Activated T-cell treated with anti-CD3 and anti-CD28 coated beads, Interleukin-2, amount 50 U/mL, for 1 hour (primary cell): ENCODE measurements around the gene CYBC1.
A peak's percentile ranks its signal among the peaks of the same experiment; 100 is the strongest.
"Not testable (repeated sequence)": the region's sequence is repeated elsewhere in the genome, so short reads cannot be mapped to it uniquely, and the experiment has no call there.

Source experiments
- DNase-seq: peaks from one replicate; pipeline ENCODE4 v3.0.0-alpha.2; 2020

The CYBC1 gene

GRCh38 chr17:82433560-82434215 lies 16.9 kb downstream of the CYBC1 start:
- DNase-seq: no peak

GRCh38 chr17:82432017-82432416 lies 18.5 kb downstream of the CYBC1 start:
- DNase-seq: no peak

GRCh38 chr17:82429824-82430223 lies 20.7 kb downstream of the CYBC1 start:
- no peak for DNase-seq

DNA sequence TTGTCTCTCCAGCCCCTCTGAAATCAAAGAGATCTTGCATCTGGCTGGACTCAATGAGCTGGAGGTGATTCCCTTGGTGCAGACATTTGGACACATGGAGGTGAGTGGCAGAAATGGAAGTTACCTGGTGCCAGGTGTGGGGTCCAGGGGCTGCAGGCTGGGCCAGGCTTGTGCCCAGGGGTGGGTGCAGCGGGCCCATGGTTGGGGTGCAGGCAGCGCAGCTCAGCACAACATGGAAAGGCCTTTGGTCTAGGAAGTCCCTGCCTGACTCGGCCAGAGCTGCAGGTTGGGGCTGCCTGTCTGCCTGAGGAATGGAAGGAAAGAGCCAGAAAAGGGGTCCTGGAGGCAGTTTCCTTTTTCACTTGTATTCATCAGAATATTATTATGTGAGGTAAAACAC lies 22.0 kb downstream of the CYBC1 start:
- no peak for DNase-seq

DNA sequence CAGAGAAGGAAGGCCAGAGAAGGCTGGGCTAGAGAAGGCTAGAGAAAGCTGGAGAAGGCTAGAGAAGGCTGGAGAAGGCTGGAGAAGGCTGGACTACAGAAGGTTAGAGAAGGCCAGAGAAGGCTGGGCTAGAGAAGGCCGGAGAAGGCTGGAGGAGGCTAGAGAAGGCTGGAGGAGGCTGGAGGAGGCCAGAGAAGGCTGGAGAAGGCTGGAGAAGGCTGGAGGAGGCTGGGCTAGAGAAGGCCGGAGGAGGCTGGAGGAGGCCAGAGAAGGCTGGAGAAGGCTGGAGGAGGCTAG lies 25.7 kb downstream of the CYBC1 start:
- no peak for DNase-seq

DNA sequence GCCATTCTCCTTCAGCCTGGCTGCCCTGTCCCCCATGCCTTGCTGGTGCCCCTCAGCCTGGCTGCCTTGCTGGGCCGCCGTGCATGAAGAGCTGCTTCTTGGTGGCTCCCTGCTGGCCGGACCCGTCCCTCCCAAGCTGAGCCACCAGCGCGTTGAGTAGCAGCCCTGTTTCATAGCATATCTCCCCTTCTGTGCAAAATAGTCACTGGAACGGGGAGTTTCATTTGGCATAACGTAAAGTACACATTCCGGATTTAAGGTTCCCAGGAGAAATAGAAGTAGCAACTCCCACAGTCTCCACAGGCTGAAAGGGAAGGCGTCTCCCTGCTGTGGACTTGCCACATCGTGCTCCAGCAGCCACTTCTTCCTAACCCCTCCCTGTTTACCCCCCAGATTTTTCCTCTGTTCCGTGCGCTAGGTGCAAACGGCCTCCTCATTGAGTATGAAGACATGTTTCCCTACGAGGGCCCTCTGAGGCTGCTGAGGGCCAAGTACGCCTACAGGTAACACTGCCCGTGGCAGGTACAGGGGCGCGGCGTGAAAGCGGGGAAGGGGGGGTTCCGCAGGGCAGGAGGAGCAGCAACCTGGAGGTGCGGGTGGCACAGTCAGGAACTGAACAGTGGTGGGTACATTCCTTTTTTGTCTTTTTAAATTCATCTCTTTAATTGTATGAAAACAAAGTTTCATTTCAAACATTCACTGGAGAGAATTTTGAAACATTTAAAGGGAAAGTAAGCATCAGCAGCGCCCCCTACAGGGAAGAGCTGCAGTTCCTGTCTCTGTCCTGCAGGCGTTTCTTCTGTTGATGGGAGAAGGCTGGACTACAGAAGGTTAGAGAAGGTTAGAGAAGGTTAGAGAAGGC lies 26.3 kb downstream of the CYBC1 start:
- DNase-seq: peak; percentile 61

DNA sequence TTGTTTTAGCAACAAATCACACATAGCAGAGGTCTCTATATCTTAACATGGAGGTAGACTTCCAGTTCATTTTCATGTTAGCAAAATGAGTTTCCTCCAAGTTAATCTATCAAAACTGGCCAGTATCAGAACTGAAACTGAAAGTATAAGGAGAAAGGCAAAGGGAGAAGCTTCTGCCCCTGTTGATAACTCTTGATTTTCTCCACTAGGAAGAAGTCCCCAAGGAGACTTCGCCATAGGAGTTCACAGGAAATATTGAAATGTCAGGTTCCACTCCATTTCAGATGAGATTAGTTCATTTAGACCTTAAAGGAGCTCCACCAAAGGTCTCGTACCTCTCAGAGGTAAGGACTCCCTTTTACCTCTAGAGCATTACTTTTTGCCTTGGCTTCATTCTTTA lies 31.0 kb downstream of the CYBC1 start:
- no peak for DNase-seq

- DNase-seq: peak; percentile 95
These were observed 32.3 kb downstream of the CYBC1 start, which contains the start of the genes HEXD and OGFOD3 for GRCh38 chr17:82418001-82418986. Gene HEXD, plus strand, starts transcription at chr17:82418347. Its CDS starts 1,453 bp downstream, at chr17:82419800. Gene OGFOD3, minus strand, starts transcription at chr17:82418586. Its CDS starts 101 bp downstream, at chr17:82418485.

DNA sequence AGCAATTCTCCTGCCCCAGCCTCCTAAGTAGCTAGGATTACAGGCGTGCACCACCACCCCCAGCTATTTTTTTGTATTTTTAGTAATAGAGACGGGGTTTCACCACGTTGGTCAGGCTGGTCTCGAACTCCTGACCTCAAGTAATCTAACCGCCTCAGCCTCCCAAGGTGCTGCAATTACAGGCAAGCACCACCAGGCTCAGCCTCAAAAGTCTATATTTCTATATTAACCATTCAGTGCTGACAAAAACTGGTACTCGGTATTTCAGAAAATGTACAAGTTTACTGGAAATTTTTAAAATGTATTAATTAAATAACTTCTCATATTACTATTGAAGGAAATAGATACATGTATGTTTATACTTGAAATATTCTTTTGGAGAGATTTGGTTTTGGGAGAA lies 33.8 kb downstream of the CYBC1 start:
- DNase-seq: no peak

GRCh38 chr17:82416264-82416663 lies 34.3 kb downstream of the CYBC1 start:
- no peak for DNase-seq

GRCh38 chr17:82415786-82416185 lies 34.8 kb downstream of the CYBC1 start:
- DNase-seq: no peak

- no peak for DNase-seq
These were observed 35.2 kb downstream of the CYBC1 start for GRCh38 chr17:82415336-82415735.

GRCh38 chr17:82414548-82415281 lies 35.8 kb downstream of the CYBC1 start:
- DNase-seq: peak; percentile 74

DNA sequence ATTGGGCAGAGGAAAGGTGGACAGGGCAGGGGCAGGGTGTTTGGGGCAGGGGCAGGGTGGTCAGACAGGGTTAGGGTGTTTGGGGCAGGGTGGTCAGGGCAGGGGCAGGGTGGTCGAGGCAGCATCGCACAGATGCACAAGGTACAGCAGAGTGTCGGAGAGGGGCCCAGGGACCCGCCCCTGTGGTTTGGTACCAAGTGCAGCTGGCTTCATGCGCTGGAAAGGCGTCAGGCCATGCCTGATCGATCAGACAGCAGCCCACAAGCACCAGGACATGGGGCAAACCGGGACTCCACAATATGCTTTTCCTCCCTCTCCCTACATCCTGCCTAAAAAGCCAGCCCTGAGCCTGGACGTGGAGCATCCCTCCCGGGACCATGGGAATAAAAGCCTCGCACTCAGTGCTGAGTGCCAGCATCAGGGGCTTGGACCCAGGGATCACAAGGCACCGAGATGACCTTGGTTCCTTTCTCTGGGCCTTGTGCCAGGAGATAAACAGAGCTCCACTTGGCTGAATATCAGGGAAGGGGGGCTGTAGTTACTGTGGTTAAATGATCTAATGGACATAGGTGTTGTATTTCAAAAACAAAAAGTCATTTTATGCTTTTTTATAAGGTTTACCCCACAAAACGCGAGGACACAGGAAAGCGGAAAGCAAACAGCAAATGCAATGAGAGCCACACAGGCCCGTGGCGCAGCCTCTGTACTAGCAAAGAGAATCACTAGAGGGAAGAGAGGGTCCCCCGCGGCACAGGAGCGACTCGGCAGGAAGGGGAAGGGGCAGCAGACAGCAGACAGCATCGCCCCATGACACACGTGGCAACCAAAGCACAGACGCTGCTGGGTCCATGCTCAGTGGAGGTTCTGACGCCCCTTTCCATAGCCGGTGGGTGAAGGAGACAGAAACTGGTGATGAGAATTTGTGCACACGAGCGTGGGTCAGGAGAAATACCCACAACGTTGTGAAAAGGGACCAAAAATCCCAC lies 37.7 kb downstream of the CYBC1 start:
- DNase-seq: no peak

GRCh38 chr17:82412081-82412480 lies 38.5 kb downstream of the CYBC1 start:
- not testable (repeated sequence) for DNase-seq

- DNase-seq: no peak
These were observed 39.0 kb downstream of the CYBC1 start for GRCh38 chr17:82411396-82412053.

DNA sequence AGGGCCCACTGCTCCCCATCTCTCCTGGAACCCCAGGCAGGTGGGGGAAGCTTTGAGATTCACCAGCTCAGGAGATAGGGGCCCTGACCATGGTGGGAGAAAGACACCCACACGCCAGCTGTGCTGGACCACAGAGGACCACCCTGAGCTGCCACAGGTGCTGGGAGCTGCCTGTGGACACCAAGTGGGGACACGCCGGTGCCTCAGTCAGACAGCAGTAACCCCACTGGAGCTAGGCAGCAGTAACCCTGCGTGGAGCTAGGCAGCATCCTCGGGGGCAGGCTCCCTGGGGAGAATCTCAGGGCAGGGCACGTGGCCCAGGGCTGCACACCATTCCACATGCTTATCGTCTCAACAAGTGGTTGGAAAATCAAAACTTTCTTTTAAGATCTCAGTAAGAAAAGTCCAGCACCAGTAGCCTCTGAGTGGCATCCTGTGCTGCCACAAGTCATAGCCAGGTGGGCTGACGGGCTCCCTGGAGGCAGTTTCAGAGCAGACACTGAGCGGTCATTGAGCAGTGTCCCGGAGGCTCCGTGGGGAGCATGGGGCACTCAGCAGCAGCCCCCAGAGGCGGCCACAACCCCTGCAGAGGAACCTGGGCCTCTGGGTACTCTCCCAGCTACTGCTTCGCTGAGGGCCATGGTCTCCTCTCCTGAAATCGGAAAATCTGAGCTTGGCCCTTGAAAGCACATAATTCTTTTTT lies 40.4 kb downstream of the CYBC1 start:
- no peak for DNase-seq

- DNase-seq: no peak
These were observed 41.6 kb downstream of the CYBC1 start for GRCh38 chr17:82408938-82409318.

GRCh38 chr17:82408288-82408937 lies 42.1 kb downstream of the CYBC1 start:
- no peak for DNase-seq
